GM12892 (cell line): ENCODE results near the gene IGF2BP3. TPM values are rescaled to one million over a fixed set of nuclear protein-coding genes. Genes with fewer than 3 reads are reported as not detected.
A peak's percentile ranks its signal among the peaks of the same experiment; 100 is the strongest.
"Not testable (repeated sequence)": the region's sequence is repeated elsewhere in the genome, so short reads cannot be mapped to it uniquely, and the experiment has no call there.

Source experiments
- DNase-seq: peaks from one replicate; pipeline ENCODE4 v3.0.0; 2011; ENCODE audit not compliant: insufficient read length
- FAIRE-seq: peaks from 2 replicates; lab custom pipeline; 2011; peaks lifted over from hg19 to GRCh38; lab: Jason Lieb, UNC
- POLR2A ChIP-seq: IDR thresholded peaks from 2 replicates; pipeline ENCODE4 v1.6.1; 2011; ENCODE audit warnings: low read depth, low read length, control low read depth
- POLR2AphosphoS5 ChIP-seq: IDR thresholded peaks from 2 replicates; pipeline ENCODE4 v1.6.1; 2011; ENCODE audit warnings: low read depth, low read length, control low read depth
- TAF1 ChIP-seq: IDR thresholded peaks from 2 replicates; pipeline ENCODE4 v1.6.1; 2011; ENCODE audit warnings: low read depth, mild to moderate bottlenecking, control low read depth, low read length, borderline replicate concordance
- polyA plus RNA-seq: library from polyadenylated mRNA; unstranded; fragments of >200 nt; gene quantifications from one replicate; pipeline ENCODE4 v1.2.1, GENCODE V29; 2012; ENCODE audit warnings: missing spikeins, inconsistent platforms; ENCODE audit not compliant: missing spikeins

Gene IGF2BP3
- polyA plus RNA-seq = 33.7 TPM

GRCh38 chr7:23470330-23471105, at the start of gene IGF2BP3:
Gene IGF2BP3, minus strand, starts transcription at chr7:23470491. Its CDS starts 381 bp downstream, at chr7:23470110.
- DNase-seq (no peak), FAIRE-seq (peak; percentile 86)
- TF ChIP-seq POLR2A (peak; percentile 73), TAF1 (no peak), POLR2AphosphoS5 (peak; percentile 36; the same call in 1 of the 2 replicates)

GRCh38 chr7:23514755-23515154, 44.5 kb upstream of the IGF2BP3 start:
- no peak for FAIRE-seq
- TF ChIP-seq POLR2A (no peak), TAF1 (no peak), POLR2AphosphoS5 (no peak)
- no peak for DNase-seq

GRCh38 chr7:23513746-23514145, 43.5 kb upstream of the IGF2BP3 start:
- not testable (repeated sequence) for FAIRE-seq, DNase-seq

DNA sequence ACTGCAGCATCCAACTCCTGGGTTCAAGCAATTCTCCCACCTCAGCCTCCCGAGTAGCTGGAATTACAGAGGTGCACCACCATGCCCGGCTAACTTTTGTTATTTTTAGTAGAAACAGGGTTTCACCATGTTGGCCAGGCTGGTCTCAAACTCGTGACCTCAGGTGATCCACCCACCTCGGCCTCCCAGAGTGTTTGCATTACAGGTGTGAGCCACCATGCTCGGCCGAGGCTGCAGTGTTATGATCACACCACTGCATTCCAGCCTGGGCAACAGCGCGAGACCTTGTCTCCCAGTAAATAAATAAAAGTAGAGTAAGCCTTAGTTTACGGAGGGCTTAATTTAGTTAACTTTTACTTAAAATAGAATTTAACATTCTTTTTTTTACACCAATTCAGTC, 23.7 kb upstream of the IGF2BP3 start:
- DNase-seq (no peak), FAIRE-seq (no peak)
- TF ChIP-seq POLR2A = no peak
- TF ChIP-seq POLR2AphosphoS5 = no peak
- TF ChIP-seq TAF1 = no peak

GRCh38 chr7:23491502-23491901, 21.2 kb upstream of the IGF2BP3 start:
- TF ChIP-seq TAF1 = no peak
- TF ChIP-seq POLR2AphosphoS5 = no peak
- no peak for TF ChIP-seq POLR2A
- DNase-seq (no peak), FAIRE-seq (no peak)

DNA sequence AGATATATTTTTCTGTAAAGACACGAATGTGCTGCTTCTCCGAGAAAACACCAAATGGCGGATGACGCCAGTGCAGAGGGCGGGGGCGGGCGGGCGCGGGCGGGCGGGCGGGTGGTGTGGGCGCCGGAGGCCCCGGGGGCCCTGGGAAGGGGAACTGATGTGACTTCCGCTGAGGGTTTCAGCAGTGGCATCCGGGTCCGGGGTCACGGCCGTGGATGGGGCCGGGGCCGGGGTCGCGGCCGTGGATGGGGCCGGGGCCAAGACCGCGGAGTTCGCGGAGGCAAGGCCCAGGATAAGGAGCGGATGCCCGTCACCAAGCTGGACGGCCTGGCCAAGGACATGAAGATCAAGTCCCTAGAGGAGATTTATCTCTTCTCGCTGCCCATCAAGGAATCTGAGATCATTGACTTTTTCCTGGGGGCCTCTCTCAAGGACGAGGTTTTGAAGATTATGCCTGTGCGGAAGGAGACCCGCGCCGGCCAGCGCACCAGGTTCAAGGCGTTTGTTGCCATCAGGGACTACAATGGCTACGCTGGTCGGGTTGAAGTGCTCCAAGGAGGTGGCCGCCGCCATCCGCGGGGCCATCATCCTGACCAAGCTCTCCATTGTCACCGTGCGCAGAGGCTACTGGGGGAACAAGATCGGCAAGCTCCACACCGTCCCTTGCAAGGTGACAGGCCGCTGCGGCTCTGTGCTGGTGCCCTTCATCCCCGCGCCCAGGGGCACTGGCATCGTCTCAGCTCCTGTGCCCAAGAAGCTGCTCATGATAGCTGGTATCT, 20.3 kb upstream of the IGF2BP3 start:
- FAIRE-seq = no peak
- TF ChIP-seq POLR2A (peak; percentile 62; the same call in 1 of the 2 replicates), TAF1 (no peak), POLR2AphosphoS5 (no peak)
- peak; percentile 47 for DNase-seq

GRCh38 chr7:23488714-23489113, 18.4 kb upstream of the IGF2BP3 start:
- FAIRE-seq, DNase-seq: not testable (repeated sequence)

- no peak for FAIRE-seq
- no peak for DNase-seq
- no peak for TF ChIP-seq POLR2AphosphoS5
Measured at GRCh38 chr7:23487670-23488069, 17.4 kb upstream of the IGF2BP3 start.

- TF ChIP-seq TAF1 = no peak
- no peak for TF ChIP-seq POLR2AphosphoS5
- no peak for TF ChIP-seq POLR2A
- no peak for DNase-seq
- FAIRE-seq = no peak
Measured at GRCh38 chr7:23486002-23486773, 15.9 kb upstream of the IGF2BP3 start.

- FAIRE-seq = no peak
- no peak for TF ChIP-seq POLR2A
- TF ChIP-seq TAF1 = no peak
- TF ChIP-seq POLR2AphosphoS5 = no peak
- no peak for DNase-seq
Measured at GRCh38 chr7:23482686-23483085, 12.4 kb upstream of the IGF2BP3 start.

- DNase-seq = no peak
- TF ChIP-seq POLR2A = no peak
- TF ChIP-seq TAF1 = no peak
- no peak for TF ChIP-seq POLR2AphosphoS5
Measured at GRCh38 chr7:23477962-23478866, 7.9 kb upstream of the IGF2BP3 start.

More at GRCh38 chr7:23477962-23478866, 7.9 kb upstream of the IGF2BP3 start:
- FAIRE-seq = no peak
